T1000 (cell line): ENCODE results near the gene CASS4.

Source experiments
- DNase-seq: peaks from one replicate; lab custom pipeline; 2025; ENCODE audit warnings: mixed read lengths; lab: John Stamatoyannopoulos, UW

Gene CASS4

GRCh38 chr20:56423211-56423610, 11.2 kb downstream of the CASS4 start:
- no peak for DNase-seq

- no peak for DNase-seq
These were observed 11.8 kb downstream of the CASS4 start for GRCh38 chr20:56423886-56424285.

DNA sequence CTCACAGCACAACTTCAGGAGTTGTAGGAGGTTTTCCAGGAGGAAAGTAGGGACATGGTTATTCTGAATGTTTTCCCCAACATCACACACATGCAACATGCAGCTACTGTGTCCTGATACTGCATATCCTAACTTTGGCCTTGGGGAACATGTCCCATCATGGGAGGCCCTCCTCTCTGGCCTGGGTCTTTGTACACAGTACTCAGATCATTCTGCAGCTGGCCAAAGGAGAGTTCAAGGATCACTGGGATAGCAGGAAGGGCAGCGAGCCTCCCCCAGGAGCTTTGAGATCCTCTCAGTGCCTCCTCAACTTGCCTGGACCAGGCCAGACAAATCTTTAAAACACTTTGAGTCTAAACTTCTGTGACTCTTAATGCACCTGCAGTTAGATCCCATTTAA, 12.9 kb downstream of the CASS4 start:
- no peak for DNase-seq

- no peak for DNase-seq
These were observed 14.0 kb downstream of the CASS4 start for GRCh38 chr20:56426026-56426425.

DNA sequence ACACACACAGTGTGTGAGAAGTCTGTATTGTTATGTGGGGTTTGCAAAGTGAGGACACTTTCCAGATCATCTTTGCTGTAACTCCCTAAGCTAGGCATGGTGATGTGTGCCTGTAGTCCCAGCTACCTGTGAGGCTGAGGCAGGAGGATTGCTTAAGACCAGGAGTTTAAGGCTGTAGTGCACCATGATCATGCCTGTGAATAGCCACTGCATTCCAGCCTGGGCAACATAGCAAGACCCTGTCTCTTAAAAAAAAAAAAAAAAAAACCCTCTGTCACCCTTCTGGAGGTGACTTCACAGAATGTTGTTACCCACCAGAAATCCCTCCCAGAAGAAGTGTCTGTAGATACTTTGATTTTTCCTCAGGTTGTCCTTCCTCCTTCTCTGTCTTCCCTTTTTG, 14.9 kb downstream of the CASS4 start:
- no peak for DNase-seq

DNA sequence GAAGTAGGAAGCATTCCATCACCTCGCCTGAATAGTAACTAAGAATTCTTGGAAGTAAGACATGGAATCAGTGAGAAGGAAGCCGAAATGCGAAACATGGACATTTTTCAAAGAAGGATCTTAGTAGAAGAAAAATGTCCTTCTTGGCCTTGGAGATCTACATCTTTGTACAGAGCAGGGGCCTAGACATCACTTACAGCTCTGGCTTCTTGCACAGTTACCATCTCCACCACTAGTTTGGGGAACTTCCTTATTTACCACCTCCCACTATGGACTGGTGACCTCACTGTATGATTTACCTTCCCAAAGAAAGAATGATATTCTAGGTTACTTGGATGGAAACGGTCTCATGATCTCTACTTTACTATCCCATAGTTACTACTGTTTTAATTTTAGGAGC, 15.7 kb downstream of the CASS4 start:
- DNase-seq = no peak

DNA sequence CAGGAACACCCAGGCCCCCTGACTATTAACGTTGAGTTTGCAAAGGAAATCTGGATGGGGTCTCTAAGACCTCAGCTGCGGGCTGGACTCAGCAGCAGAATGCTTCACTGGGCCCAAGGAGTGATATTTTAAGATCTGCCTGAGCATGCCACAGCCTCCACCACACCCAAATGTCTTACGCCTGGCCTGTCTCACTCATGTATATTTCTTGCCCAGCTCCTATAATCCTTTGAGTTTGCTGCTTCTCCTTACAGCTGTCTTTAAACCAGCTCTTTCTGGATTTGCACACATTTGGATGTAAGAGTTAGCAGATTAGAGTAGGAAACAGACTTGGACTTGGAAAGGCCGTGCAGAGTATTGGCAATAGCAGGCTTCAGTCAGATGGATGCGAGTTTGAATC, 16.4 kb downstream of the CASS4 start:
- DNase-seq = no peak

GRCh38 chr20:56428881-56429280, 16.8 kb downstream of the CASS4 start:
- DNase-seq = no peak

DNA sequence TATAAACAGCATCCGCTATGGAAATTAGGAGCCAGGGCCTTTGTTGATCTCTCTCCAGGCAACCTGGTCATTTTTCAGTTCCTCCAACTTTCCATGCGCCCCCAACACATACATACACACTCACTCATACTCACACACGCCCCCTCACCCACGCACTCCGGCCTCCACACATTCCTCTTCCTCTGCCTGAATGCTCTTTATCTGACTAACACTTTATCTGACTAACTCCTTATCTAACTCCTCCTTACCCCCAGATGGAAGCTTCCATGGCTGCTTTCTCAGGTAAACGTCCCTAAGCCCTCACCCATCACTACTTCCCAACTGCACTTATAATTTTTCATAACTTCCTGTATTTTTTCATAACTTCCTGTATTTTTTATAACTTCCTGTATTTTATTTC, 17.4 kb downstream of the CASS4 start:
- no peak for DNase-seq

DNA sequence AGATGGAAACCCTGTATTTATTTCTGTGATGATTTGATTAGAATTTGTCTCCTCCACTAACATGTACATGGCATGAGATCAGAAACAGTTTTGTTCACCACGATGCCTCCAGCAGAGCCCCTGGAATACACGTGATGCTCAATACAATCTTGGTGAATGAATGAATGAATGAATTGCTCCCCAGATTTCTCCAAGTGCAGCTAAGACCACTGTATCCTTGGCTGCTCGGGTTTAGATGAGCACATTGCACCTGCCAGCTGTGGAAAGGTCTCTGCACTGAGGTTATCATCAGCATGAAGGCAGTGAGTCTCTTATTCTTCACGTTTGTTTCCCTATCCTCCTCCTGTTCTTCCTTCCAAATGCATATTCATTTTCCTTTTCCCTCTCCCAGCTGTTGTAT, 17.9 kb downstream of the CASS4 start:
- DNase-seq = no peak

- no peak for DNase-seq
These were observed 18.4 kb downstream of the CASS4 start for GRCh38 chr20:56430461-56430860.

GRCh38 chr20:56430957-56431356, 18.9 kb downstream of the CASS4 start:
- no peak for DNase-seq

DNA sequence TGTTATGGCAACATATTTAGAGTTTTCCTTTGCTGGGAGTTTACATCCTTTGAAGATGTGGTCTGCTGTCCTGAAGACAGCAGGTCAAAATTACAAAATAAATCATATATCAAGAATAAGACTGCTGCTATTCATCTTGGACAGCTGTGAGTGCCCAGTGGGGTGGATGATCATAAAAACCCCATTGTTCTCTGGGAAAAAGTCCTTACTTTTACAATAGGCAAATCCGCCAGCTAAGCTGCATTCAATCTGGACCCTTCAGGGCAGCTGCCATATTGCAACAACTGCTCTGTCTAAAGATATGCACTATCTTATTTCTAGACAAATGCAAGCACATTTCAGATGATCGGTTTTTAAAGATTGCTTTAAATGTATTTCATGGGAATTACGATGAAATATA, 19.4 kb downstream of the CASS4 start:
- DNase-seq = no peak

DNA sequence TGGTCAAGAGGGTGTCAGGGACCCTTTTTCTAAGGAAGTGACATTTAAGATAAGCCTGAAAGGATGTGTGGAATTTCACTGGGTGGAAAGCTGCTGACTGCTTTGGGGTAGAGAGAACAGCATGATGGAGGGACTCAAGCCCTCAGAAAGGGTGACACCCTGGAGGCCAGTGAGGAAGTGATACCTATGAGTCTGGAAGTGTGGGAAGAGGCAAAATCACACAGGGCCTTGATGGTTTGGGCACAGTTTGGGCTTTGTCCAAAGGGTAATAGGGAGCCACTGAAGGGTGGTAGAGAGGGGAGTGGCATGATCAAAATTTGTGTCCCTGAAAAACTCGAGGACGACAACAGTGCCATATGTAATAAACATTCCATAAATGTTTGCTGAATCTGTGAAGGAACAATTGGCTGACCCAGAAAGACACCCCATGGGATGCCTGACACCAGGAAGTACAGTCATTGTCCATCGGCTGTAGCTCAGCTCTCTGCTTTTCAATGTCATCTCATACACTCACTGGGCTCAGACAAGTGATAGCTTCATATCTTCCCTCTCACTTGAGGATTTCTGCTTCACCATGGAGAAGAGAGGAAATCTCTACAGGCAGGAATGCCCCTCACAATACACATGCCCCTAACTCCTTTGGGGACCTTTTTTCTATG, 21.3 kb downstream of the CASS4 start:
- no peak for DNase-seq

DNA sequence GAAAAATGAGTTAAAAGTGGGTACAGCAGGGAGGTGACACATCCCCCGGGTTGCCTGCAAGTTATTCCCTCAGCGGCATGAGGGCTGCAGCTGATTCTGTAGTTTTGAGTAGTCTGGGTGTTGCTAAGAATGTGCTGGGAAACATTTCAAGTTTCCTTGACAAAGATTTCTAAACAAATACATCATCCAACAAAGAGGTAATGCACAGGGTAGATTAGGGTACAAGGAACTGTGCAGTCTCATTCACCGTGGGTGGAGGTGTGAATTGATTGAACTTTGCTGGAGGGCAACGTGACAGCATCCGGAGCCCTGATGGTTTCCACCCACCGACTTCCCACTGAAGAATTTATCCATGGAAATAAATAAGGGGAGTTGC, 21.8 kb downstream of the CASS4 start:
- DNase-seq = no peak

DNA sequence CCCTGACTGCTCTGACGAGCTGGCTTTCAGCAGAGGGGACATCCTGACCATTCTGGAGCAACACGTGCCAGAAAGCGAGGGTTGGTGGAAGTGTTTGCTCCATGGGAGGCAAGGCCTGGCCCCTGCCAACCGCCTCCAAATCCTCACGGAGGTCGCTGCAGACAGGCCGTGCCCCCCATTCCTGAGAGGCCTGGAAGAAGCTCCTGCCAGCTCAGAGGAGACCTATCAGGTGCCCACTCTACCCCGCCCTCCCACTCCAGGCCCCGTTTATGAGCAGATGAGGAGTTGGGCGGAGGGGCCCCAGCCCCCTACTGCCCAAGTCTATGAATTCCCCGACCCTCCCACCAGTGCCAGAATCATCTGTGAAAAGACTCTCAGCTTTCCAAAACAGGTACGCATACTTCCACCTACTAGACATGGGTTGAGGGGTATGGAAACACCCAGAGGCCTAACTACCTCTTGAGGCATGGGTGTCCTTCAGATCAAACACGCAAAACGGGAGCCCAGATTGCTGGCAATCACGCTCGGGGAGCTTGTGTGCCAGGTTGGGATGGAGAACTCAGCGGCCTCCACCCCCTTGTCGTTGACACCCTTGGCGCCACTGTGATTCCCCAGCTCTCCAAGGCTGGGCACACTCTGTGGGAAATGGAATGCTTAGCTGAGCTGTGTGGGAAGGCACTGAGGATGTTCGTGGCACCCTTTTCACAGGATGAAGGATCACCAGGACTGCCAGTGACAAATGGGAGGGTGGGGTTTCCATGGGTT, 25.3 kb downstream of the CASS4 start:
- no peak for DNase-seq

GRCh38 chr20:56438284-56438683, 26.2 kb downstream of the CASS4 start:
- no peak for DNase-seq

GRCh38 chr20:56439771-56440291, 27.8 kb downstream of the CASS4 start:
- DNase-seq = peak; percentile 28

DNA sequence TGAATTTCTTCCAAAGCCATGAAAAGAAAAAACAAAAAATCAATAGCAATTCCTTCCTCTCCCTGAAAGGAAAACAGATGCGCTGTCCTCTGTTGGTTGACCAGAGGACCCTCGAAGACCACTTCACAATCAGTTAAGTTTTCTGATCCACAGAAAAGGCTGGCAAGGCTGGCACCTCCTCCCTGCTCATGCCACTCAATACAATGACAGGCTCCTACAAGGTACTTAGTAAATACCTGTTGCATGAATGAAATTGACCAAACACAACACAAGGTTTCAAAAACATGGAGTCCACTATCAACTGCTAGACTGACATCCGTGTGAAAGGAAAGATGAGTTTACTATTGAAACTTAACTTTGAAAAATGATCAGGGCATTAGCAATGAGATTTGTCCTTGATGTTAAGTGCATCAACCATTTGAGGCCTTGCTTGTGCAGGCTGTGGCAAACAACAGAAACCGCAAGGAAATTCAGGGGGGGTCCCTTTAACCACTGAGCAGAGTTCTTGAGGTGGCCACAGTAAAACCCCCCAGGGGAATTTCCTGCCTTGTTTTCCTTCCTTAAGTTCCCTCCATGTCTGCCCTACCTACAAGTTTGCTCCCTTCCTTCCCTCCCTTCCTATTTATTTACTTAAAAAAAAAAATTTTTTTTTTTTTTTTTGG, 28.4 kb downstream of the CASS4 start:
- DNase-seq = no peak

DNA sequence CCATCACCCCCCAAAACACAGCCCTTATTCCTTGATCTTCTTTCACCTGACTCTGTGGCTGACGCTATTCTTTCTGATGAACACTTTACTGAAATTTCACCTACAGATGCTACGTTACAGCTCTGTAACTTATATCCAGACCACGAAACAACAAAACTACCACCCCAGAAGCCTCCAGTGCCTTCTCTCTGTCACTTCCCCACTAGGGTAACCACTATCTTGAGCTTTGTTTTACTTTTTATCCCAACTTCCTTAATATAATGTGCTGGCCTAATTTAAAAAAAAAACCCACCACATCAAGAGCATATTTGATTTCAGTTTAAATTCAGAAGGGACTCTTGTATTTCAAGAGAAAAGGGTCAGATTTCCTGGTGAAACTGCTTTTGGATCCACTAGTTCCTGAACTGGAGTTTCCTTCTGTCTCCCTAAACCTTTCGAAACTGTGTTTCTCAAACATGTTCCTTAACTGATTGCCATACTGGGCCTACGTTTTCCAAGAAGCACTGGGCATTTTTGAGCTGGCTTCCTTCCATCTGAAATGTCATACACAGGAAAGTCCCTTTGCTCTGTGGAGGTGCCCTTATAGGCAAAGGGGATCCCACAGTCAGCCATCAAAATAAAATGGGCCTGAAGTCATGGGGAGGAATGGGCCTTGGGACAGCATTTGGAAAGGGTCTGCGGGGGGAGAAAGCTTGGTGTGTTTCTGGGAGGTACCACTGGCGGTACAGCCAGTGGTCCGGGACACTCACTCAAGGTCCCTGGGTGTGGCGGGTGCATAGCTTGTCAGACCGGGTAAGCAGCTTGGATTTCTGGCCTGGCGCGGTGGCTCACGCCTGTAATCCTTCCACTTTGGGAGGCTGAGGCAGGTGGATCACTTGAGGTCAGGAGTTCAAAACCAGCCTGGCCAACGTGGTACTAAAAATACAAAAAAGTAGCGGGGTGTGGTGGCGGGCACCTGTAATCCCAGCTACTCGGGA, 30.6 kb downstream of the CASS4 start:
- DNase-seq = no peak

DNA sequence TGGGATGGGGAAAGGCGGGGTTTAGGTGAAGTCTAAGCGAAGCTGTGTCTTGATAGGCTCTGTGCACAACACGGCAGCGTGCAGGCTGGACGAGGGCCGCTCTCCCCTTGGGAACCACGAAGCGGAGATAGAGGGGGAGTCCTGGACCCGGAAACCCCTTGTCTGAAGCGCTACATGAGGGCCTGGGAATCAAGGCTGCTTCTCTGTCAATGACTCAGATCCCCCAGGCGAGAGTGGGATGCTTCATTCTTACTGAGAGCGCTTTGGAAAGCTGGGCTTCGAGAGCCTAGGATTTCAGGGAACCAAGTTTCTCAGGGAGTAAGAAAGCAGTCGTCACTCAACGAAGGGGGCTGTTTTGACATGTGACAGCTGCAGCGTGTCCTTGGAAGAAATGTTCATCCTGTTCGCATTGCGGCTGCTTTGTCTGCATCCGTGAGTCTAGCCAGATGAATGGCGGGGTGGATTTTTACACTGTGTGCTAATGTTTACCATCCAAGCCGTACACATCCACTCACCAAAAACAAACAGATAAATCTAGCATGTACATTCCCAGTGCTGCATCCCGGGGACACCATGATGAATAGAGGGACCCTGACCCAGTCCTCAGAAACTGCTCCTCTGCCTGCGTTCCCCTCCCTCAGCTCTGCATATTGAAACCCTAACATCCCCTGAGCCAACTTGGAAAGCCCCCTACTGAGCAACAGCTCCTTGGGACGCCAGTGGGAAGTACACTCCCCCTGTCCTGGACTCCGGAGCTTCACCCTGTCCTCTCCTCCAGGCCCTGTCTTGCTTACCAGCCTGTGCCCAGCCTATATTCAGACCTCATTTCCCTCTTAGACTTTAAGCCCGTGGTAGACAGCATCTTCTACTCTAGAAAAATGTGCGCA, 31.8 kb downstream of the CASS4 start:
- DNase-seq = no peak
